H1 (cell line): ENCODE results near the gene DLK2. TPM values are rescaled to one million over a fixed set of nuclear protein-coding genes. Genes with fewer than 3 reads are reported as not detected.

Experiments used
- BCL11A ChIP-seq, 2 experiments: IDR thresholded peaks; one replicate each; pipeline ENCODE4 v1.6.1; 2011; ENCODE audit warnings: low read depth in 2 of 2, low read length in 2 of 2, mild to moderate bottlenecking in 2 of 2
- FOSL1 ChIP-seq: IDR thresholded peaks from 2 replicates; pipeline ENCODE4 v1.6.1; 2011; ENCODE audit warnings: mild to moderate bottlenecking, low read depth, low read length, moderate library complexity; ENCODE audit not compliant: insufficient read depth
- RAD21 ChIP-seq, 2 experiments: IDR thresholded peaks in 1 of 2; conservative IDR thresholded peaks in 1 of 2; 2 replicates each; pipeline ENCODE4 v1.6.1; 2011; ENCODE audit warnings: low read depth in 2 of 2, low read length in 2 of 2, improper control_type of control experiment in 1 of 2, inconsistent platforms in 1 of 2, mild to moderate bottlenecking in 1 of 2, moderate library complexity in 1 of 2
- polyA plus RNA-seq, 7 experiments: library from polyadenylated mRNA; depleted of rRNA in 3 of 7; stranded (reverse) in 5 of 7; unstranded in 2 of 7; fragments of >200 nt in 5 of 7; fragments of 200-250 nt in 2 of 7; gene quantifications; 1 replicate in 5 of 7; 2 replicates in 1 of 7; 4 replicates in 1 of 7; pipeline versions ENCODE4 v1.2.1 to v1.2.3, GENCODE V29; 2011 to 2013; ENCODE audit warnings: missing spikeins in 2 of 7, mixed read lengths in 2 of 7
- total RNA-seq: library from RNA; stranded (reverse); fragmentation: NEBNext Ultra II Directional; extraction: Animal tissue kit (Norgen Biotek cat#: 25700); gene quantifications from 2 replicates; pipeline ENCODE4 v1.2.1, GENCODE V29; 2021
- TF ChIP-seq, protein P1 (sequence below), 3 experiments: IDR thresholded peaks; 1 replicate in 2 of 3; 2 replicates in 1 of 3; pipeline versions ENCODE4 v1.5.1 to v1.6.1; 2011; ENCODE audit warnings: low read length in 3 of 3, mild to moderate bottlenecking in 3 of 3, inconsistent platforms in 2 of 3, low read depth in 1 of 3, moderate library complexity in 1 of 3; ENCODE audit not compliant: insufficient read depth in 1 of 3; ENCODE audit errors: control extremely low read depth in 1 of 3
- TF ChIP-seq, protein P2 (sequence below): IDR thresholded peaks from 2 replicates; pipeline ENCODE4 v1.6.1; 2012; ENCODE audit warnings: inconsistent platforms

DLK2 gene
- total and polyA plus RNA-seq, 2 of the 8 experiments (the other 6 are each of a cell fraction or from before 2014, with no cell fraction given): 0.37 to 0.80 TPM

DNA sequence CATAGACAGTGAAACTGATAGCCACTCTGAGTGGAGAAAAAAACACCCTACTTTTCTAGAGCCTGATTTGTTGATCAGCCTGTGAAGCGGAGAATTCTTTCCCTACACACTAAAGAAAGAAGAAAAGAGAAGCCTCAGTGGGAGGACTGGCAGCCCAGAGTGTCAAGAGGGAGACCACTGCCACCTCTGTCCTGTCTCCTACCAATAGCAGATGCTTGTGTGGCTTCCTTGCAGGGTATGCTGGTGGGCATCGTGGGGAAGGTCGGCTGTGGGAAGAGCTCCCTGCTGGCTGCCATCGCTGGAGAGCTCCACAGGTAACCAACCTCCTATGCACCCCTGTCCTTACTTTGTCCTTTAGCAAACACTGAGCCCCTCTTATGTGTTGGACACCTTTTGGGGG, 17.6 kb downstream of the DLK2 start (continued):
- TF ChIP-seq RAD21 (IDR thresholded peaks at IDR 0.05 in 1 of 2, conservative IDR thresholded peaks at IDR 0.05 in 1 of 2; ENCODE audit: low read depth in 2 of 2, low read length in 2 of 2) (no peak), FOSL1 (no peak), BCL11A (IDR thresholded peaks at IDR 0.05; ENCODE audit: low read depth in 2 of 2, low read length in 2 of 2) (no peak)
- TF ChIP-seq, protein P1, sequence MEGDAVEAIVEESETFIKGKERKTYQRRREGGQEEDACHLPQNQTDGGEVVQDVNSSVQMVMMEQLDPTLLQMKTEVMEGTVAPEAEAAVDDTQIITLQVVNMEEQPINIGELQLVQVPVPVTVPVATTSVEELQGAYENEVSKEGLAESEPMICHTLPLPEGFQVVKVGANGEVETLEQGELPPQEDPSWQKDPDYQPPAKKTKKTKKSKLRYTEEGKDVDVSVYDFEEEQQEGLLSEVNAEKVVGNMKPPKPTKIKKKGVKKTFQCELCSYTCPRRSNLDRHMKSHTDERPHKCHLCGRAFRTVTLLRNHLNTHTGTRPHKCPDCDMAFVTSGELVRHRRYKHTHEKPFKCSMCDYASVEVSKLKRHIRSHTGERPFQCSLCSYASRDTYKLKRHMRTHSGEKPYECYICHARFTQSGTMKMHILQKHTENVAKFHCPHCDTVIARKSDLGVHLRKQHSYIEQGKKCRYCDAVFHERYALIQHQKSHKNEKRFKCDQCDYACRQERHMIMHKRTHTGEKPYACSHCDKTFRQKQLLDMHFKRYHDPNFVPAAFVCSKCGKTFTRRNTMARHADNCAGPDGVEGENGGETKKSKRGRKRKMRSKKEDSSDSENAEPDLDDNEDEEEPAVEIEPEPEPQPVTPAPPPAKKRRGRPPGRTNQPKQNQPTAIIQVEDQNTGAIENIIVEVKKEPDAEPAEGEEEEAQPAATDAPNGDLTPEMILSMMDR (IDR thresholded peaks at IDR 0.05; ENCODE audit: control extremely low read depth in 1 of 3, insufficient read depth in 1 of 3, low read depth in 1 of 3, low read length in 3 of 3): no peak
- TF ChIP-seq, protein P2, sequence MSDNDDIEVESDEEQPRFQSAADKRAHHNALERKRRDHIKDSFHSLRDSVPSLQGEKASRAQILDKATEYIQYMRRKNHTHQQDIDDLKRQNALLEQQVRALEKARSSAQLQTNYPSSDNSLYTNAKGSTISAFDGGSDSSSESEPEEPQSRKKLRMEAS: no peak
